ENCODE data around the gene CCDC192.

CCDC192 gene

DNA sequence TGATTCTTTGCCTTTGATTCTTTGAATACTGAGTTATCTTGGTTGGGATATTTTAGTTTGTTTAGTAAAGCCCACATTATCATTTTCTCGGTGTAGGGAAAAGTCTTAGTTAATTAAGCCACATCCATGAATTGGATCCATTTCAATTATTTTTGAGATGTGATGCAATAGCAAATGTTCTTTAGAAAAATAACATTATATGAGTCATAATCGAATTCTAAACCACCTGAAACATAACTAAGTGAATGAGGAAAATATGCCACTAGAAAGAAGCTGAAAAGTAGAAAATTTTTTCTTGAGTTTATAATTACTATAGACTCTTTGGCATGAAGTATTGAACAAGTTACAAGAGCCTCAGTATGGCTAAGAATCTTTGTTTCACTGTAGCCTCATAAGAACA lies 17.5 kb upstream of the CCDC192 start:
- H3K9ac ChIP-seq (ENCODE audit: low read length): no peak overlapping the region
- no peaks in the 10 kb centered on the region for H3K36me3 ChIP-seq (ENCODE audit: low read length)
- H4K20me1 ChIP-seq (ENCODE audit: low read depth, low read length): no peaks in the 10 kb centered on the region
- no peaks in the 10 kb centered on the region for H3K79me2 ChIP-seq (ENCODE audit: insufficient read depth, low read length)
- no peak overlapping the region for H3K27ac ChIP-seq (ENCODE audit: low read depth, low read length)
- TF ChIP-seq CTCF (IDR thresholded peaks at IDR 0.05; ENCODE audit: insufficient read depth, low read length, poor library complexity, severe bottlenecking) (no peak), EZH2phosphoT487 (conservative IDR thresholded peaks at IDR 0.05; ENCODE audit: low read length) (no peak)
- H3K9me2 ChIP-seq (replicated peaks; ENCODE audit: insufficient read depth, low read length): no peaks in the 10 kb centered on the region
- H3K4me2 ChIP-seq (ENCODE audit: low read depth, low read length, poor library complexity, severe bottlenecking): no peak overlapping the region
- no peaks in the 10 kb centered on the region for H3K27me3 ChIP-seq (ENCODE audit: low read length)
- no peaks in the 10 kb centered on the region for H3F3A ChIP-seq (ENCODE audit: insufficient read depth)
- no peaks in the 10 kb centered on the region for H3K9me3 ChIP-seq (ENCODE audit: insufficient read depth, low read length)
- H2AFZ ChIP-seq (ENCODE audit: low read depth, low read length, severe bottlenecking): no peak overlapping the region
- H3K4me3 ChIP-seq (ENCODE audit: insufficient read depth, low read length, poor library complexity, severe bottlenecking): no peak overlapping the region

DNA sequence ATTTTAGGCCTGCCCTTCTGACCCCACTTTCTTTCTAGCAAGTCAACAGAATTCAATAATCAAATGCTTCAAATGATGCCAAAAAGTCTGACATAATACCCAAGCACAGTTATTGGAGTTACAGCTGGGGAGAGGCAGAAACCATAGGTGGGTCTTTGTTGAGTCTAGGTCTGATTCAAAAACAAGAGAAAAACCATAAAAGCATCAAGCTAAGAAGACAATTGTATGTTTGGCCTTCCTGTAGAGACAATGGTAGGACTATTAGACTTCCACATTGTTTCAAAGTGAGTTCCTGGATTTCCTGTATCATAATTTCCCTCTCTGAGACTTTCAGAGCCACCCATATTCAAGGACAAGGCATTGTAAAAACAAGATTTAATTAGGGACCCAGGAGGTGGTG lies 16.8 kb upstream of the CCDC192 start:
- Histone ChIP-seq H3F3A (ENCODE audit: insufficient read depth) (no peaks in the 10 kb centered on the region), H3K4me3 (ENCODE audit: insufficient read depth, low read length, poor library complexity, severe bottlenecking) (no peak overlapping the region), H3K4me2 (ENCODE audit: low read depth, low read length, poor library complexity, severe bottlenecking) (no peak overlapping the region), H3K36me3 (ENCODE audit: low read length) (no peaks in the 10 kb centered on the region), H2AFZ (ENCODE audit: low read depth, low read length, severe bottlenecking) (no peak overlapping the region), H4K20me1 (ENCODE audit: low read depth, low read length) (no peaks in the 10 kb centered on the region), H3K9me3 (ENCODE audit: insufficient read depth, low read length) (no peaks in the 10 kb centered on the region), H3K27me3 (ENCODE audit: low read length) (no peaks in the 10 kb centered on the region), H3K9me2 (replicated peaks; ENCODE audit: insufficient read depth, low read length) (no peaks in the 10 kb centered on the region), H3K9ac (ENCODE audit: low read length) (no peak overlapping the region), H3K27ac (ENCODE audit: low read depth, low read length) (no peak overlapping the region), H3K79me2 (ENCODE audit: insufficient read depth, low read length) (no peaks in the 10 kb centered on the region)
- TF ChIP-seq CTCF (IDR thresholded peaks at IDR 0.05; ENCODE audit: insufficient read depth, low read length, poor library complexity, severe bottlenecking): no peak
- TF ChIP-seq EZH2phosphoT487 (conservative IDR thresholded peaks at IDR 0.05; ENCODE audit: low read length): no peak

GRCh38 chr5:127694518-127695171 lies 8.5 kb upstream of the CCDC192 start:
- Histone ChIP-seq H3K9me2 (replicated peaks; ENCODE audit: insufficient read depth, low read length) (no peaks in the 10 kb centered on the region), H3K79me2 (ENCODE audit: insufficient read depth, low read length) (no peaks in the 10 kb centered on the region), H3K9me3 (ENCODE audit: insufficient read depth, low read length) (no peaks in the 10 kb centered on the region), H3K27ac (ENCODE audit: low read depth, low read length) (no peak overlapping the region), H3F3A (ENCODE audit: insufficient read depth) (no peaks in the 10 kb centered on the region), H2AFZ (ENCODE audit: low read depth, low read length, severe bottlenecking) (no peak overlapping the region), H3K36me3 (ENCODE audit: low read length) (no peaks in the 10 kb centered on the region), H3K4me3 (ENCODE audit: insufficient read depth, low read length, poor library complexity, severe bottlenecking) (no peak overlapping the region), H4K20me1 (ENCODE audit: low read depth, low read length) (no peaks in the 10 kb centered on the region), H3K4me2 (ENCODE audit: low read depth, low read length, poor library complexity, severe bottlenecking) (no peak overlapping the region), H3K9ac (ENCODE audit: low read length) (no peak overlapping the region), H3K27me3 (ENCODE audit: low read length) (no peaks in the 10 kb centered on the region)
- TF ChIP-seq CTCF (IDR thresholded peaks at IDR 0.05; ENCODE audit: insufficient read depth, low read length, poor library complexity, severe bottlenecking): no peak
- no peak for TF ChIP-seq EZH2phosphoT487 (conservative IDR thresholded peaks at IDR 0.05; ENCODE audit: low read length)

All from SU-DHL-6 (cell line).